GM21423 (cell line): ENCODE results near the gene MALSU1.

Experiments
- ATAC-seq: cut with Tn5 transposase; IDR thresholded peaks from one replicate; pipeline ENCODE4 v1.9.1; 2021; ENCODE audit warnings: mild to moderate bottlenecking, moderate library complexity; ENCODE audit not compliant: unreplicated experiment

MALSU1 gene

GRCh38 chr7:23298885-23299769, at the start of gene MALSU1:
Gene MALSU1, plus strand, starts transcription at chr7:23299339. Its CDS starts 14 bp downstream, at chr7:23299353.
- peak; percentile 100 for ATAC-seq

DNA sequence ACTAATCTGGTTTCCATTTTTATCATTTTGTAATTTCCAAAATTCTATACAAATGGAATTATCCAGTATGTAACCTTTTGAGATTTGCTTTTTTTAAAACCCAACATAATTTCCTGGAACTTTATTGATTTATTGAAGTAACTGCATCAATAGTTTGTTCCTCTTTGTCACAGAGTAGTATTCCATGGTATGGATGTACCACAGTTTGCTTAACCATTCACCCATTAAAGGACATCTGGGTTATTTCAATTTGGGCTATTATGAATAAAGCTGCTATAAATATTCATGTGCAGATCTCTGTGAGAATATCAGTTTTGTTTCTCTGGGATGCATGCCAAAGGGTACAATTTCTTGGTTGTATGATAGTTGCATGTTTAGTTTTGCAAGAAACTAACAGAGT, 49.7 kb upstream of the MALSU1 start:
- no peak for ATAC-seq

DNA sequence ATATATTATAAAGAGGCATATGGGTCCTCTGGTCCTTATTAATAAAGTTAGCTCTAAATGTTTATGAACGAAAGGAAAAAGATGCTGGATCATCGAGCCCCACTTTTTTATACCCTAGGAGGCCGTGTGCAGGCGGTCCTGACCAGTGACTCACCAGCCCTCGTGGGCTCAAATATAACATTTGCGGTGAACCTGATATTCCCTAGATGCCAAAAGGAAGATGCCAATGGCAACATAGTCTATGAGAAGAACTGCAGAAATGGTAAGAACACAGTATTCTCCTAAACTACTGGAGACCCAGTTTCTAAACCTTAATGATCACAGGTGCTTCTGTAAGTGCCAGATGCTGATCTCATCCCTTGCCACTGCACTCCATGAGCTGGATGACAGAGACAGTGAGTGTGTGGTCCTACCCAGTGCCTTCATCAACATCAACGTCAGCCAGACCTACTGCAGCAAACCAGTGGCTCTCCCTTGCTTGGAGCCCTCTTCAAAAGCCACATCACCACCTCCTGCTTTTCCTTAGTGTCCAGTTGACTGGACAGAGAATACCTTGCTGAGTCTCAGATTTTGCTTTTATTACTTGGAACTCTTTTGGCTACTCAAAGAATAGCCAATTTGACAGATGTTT, 45.0 kb upstream of the MALSU1 start:
- ATAC-seq = no peak

GRCh38 chr7:23256731-23257130, 42.4 kb upstream of the MALSU1 start:
- ATAC-seq = no peak

DNA sequence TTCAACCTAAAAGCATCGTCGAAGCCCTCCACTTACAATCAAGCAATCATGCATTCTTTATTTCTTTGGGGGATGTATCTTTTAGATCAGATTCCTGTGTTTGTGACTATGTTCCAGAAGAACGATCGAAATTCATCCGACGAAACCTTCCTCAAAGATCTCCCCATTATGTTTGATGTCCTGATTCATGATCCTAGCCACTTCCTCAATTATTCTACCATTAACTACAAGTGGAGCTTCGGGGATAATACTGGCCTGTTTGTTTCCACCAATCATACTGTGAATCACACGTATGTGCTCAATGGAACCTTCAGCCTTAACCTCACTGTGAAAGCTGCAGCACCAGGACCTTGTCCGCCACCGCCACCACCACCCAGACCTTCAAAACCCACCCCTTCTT, 38.8 kb upstream of the MALSU1 start:
- no peak for ATAC-seq

DNA sequence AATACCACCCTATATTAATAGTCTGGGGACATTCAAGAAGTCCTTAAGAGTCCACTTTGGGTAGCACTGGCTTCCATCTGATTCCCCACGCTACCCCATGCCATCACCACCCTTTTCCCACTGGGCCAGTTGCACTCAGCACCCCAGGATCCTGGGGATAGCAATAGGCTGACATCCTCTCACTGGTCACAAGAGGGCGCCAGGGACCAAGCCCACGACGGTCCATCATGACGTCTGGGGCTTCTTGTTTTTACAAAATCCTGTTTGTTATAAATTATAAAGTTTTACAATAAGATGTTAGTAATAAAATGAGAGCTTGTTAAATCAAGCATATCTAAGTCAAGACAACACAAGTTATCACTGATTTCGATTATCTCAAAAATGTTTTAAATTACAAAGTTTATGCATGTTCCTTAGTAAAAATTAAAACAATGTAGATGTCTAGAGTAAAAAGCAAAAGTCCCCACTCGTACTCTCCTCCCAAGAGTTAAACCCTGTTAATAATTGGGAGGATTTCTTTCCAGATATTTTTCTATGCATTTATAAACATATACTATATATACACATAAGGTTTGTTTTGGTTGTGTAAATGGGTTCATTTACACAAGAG, 37.2 kb upstream of the MALSU1 start:
- peak; percentile 83 for ATAC-seq

DNA sequence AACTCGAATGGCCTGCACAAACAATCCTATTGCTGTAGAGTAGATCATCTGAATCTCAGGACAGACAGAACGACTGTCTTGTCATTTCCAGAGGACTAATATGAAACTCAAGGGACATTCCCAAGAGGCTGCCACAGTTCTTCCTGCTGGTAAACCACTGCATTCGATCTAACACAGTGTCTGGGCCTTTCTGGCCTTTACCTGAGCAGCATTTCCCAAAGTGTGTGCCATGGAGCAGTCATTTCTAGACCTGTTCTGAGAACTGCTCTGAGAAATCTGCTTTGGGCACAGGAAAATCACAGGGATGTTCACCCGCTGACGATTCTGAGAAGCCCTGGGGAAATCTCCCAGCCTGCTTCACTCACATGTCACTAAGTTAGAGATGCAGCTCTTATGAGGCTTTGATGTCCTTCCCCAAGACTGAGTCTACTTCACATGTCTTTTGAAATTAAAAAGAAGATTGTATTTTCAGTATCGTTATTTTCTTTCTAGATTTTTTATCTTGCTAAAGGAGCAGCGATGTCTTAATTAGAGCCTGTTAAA, 34.2 kb upstream of the MALSU1 start:
- peak; percentile 54 for ATAC-seq

DNA sequence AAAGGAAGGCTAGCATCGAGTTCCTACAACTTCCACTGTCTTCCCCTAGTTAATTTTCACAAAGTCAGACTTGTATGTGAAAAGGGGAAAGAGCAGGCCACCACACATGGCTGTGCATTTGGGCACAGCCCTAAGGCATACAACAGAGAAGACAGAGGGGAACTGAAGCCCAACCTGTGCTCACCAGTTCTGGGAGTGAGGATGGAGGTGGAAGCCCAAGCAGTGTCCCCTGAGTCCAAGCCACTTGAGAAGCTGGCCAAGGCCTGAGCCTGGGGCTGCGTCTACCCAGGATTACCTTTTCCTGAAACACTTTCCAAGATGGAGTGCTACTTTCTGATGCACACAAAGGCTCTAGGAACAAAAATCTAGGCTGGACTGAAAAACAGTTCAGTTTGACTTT, 32.2 kb upstream of the MALSU1 start:
- ATAC-seq = no peak

DNA sequence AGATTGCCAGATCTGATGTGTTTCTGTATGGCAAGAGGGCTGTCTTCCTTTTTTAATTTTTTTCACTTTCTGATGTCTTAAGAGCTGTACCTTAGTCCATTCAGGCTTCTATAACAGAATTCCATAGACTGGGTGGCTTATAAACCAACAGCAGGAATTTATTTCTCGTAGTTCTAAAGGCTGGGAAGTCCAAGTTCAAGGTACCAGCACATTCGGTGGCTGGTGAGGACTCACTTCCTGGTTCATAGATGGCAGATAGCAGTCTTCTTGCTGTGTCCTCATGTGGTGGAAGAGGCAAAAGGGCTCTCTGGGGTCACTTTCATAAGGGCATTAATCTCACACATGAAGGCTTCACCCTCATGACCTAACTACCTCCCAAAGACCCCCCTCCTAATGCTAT, 31.8 kb upstream of the MALSU1 start:
- no peak for ATAC-seq

DNA sequence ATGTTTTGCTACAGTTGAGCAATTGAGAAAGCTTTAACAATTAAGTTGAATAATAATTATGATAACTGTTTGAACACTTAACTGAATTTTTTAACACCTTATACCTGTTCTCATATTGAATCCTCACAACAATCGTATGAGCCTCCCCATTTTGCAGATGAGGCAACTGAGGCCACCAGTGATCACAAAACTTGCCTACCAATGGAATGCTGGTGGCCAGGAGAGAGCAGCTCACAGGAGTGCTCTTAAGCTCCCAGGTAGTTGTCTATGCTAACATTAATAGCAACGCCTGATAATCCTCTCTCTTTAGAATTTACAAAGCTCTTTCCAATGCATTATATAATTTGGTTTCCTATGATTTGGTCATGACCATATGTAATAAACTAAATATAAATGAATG, 31.0 kb upstream of the MALSU1 start:
- ATAC-seq = no peak

DNA sequence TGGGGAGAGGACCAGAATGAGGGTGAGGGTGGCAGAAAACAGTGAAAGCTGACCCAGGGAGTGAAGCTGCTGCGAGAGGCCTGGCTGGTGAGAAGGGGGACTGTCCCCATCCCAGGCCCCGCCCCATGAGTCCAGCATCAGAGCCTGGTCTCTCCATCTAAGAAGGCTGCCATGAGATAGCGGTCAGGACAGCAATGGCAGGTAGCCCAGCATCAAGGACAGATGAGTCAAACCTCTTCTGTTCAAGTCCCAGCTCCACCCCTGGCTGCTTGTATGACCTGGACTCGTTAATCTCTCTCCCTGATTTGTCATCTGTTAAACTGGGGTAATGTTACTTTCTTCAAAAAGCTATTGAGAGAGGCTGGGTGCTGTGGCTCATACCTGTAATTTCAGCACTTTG, 30.4 kb upstream of the MALSU1 start:
- no peak for ATAC-seq

DNA sequence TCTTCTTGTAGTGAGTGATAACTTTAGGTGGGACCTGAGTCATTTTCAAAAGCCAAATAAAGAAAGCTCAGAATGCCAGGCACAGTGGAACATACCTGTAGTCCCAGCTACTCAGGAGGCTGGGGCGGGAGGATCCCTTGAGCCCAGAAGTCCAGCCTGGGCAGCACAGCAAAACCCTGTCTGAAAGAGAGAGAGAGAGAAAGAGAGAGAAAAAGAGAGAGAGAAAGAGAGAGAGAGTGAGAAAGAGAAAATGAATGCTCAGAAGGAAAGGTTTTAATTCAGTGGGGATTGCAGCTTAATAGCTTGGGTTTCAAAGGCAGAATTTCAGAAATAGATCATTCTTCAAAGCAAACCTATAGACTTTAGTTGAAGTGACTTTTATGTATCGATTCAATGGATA, 26.9 kb upstream of the MALSU1 start:
- no peak for ATAC-seq

- peak; percentile 97 for ATAC-seq
Observed at GRCh38 chr7:23273141-23273599, 26.0 kb upstream of the MALSU1 start.

DNA sequence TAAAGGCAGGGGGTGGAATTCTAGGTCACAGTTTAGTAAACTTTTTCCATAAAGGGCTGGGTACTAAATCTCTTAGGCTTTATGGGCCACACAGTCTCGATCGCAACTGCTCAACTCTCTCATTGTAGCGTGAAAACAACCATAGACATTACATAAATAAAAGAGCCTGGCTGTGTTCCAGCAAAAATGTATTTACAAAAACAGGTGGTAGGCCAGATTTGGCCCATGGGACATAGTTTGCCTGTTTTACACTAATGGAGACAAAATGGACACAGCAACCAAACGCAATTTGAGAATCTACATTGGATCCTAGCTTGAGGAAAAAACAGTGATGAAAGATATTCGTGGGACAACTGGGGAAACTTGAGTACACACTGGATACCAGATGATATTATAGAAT, 23.2 kb upstream of the MALSU1 start:
- no peak for ATAC-seq

- ATAC-seq = no peak
Observed at GRCh38 chr7:23276376-23276775, 22.8 kb upstream of the MALSU1 start.

GRCh38 chr7:23276947-23277346, 22.2 kb upstream of the MALSU1 start:
- no peak for ATAC-seq

DNA sequence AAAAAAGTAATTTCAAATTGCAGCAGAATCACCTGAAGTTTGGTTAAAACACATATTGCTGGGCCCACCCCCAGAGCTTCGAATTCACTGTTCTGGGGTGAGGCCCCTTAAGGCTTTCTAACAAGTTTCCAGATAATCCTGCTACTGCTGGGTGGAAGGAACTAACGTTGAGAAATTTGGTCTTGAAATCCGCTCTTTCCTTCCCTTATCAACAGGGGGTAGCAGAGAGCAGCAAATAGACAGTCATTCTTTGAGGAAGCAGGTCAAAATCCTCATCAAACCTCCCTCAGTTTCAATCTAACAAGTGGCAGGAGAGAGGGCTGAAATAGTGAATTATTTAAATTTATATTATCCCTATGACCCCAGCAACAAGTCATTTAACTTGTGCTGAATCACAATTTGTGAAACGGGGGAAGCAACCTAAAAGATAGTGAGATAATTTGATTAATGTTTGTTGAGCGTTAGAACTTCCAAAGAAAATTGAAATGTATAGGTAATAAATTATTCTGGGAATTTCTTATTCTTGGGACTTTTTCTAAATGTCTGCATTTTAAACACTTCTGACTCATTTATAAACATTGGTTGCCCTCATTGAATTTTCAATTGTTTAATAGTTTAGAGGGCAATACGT, 21.7 kb upstream of the MALSU1 start:
- no peak for ATAC-seq

- no peak for ATAC-seq
Observed at GRCh38 chr7:23279819-23280525, 19.2 kb upstream of the MALSU1 start.

GRCh38 chr7:23283086-23283485, 16.1 kb upstream of the MALSU1 start:
- no peak for ATAC-seq

GRCh38 chr7:23284871-23285270, 14.3 kb upstream of the MALSU1 start:
- no peak for ATAC-seq
